ENCODE data around the gene CD7.

Gene CD7

GRCh38 chr17:82273327-82274133 lies 43.9 kb downstream of the CD7 start, which contains the start of gene CSNK1D (continued):
- TF ChIP-seq, protein P1, sequence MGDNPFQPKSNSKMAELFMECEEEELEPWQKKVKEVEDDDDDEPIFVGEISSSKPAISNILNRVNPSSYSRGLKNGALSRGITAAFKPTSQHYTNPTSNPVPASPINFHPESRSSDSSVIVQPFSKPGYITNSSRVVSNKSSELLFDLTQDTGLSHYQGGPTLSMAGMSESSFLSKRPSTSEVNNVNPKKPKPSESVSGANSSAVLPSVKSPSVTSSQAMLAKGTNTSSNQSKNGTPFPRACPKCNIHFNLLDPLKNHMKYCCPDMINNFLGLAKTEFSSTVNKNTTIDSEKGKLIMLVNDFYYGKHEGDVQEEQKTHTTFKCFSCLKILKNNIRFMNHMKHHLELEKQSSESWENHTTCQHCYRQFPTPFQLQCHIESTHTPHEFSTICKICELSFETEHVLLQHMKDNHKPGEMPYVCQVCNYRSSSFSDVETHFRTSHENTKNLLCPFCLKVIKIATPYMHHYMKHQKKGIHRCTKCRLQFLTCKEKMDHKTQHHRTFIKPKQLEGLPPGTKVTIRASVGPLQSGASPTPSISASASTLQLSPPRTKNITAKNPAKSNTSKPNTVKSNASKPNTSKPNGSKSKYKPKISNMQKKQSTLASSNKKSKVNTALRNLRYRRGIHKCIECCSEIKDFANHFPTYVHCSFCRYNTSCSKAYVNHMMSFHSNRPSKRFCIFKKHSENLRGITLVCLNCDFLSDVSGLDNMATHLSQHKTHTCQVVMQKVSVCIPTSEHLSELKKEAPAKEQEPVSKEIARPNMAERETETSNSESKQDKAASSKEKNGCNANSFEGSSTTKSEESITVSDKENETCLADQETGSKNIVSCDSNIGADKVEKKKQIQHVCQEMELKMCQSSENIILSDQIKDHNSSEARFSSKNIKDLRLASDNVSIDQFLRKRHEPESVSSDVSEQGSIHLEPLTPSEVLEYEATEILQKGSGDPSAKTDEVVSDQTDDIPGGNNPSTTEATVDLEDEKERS (tag by site-specific recombination; IDR thresholded peaks at IDR 0.05) = peak; percentile 55; the same call in 1 of the 2 replicates
- TF ChIP-seq PBX3 (CRISPR knock-in tag; IDR thresholded peaks at IDR 0.05) (peak; percentile 84; the same call in 1 of the 2 replicates), YY2 (tag by site-specific recombination; IDR thresholded peaks at IDR 0.05) (peak; percentile 92), ZNF501 (tag by site-specific recombination; IDR thresholded peaks at IDR 0.05) (peak; percentile 79; the same call in 1 of the 2 replicates), ZBTB10 (tag by site-specific recombination; IDR thresholded peaks at IDR 0.05) (peak; percentile 67; the same call in 1 of the 2 replicates), ZNF785 (tag by site-specific recombination; IDR thresholded peaks at IDR 0.05) (peak; percentile 41; the same call in 1 of the 2 replicates), ZBTB7A (tag by site-specific recombination; IDR thresholded peaks at IDR 0.05; ENCODE audit: low read depth) (peak; percentile 91; the same call in 1 of the 2 replicates), PRDM6 (tag by site-specific recombination; IDR thresholded peaks at IDR 0.05) (no peak), ZSCAN23 (tag by site-specific recombination; IDR thresholded peaks at IDR 0.05) (no peak; the same call in 1 of the 2 replicates), SP2 (tag by site-specific recombination; IDR thresholded peaks at IDR 0.05) (peak; percentile 90), ZNF302 (tag by site-specific recombination; IDR thresholded peaks at IDR 0.05; ENCODE audit: low read depth) (no peak), ZNF792 (tag by site-specific recombination; IDR thresholded peaks at IDR 0.05) (peak; percentile 66; the same call in 1 of the 2 replicates), MYNN (tag by site-specific recombination; IDR thresholded peaks at IDR 0.05; ENCODE audit: borderline replicate concordance) (peak; percentile 25; the same call in 1 of the 2 replicates), EGR2 (tag by site-specific recombination; IDR thresholded peaks at IDR 0.05; ENCODE audit: low read depth) (no peak), ZNF660 (tag by site-specific recombination; IDR thresholded peaks at IDR 0.05) (peak; percentile 96; the same call in 1 of the 2 replicates), KLF9 (tag by site-specific recombination; IDR thresholded peaks at IDR 0.05; ENCODE audit: low read depth) (peak; percentile 98)
- TF ChIP-seq, protein P2, sequence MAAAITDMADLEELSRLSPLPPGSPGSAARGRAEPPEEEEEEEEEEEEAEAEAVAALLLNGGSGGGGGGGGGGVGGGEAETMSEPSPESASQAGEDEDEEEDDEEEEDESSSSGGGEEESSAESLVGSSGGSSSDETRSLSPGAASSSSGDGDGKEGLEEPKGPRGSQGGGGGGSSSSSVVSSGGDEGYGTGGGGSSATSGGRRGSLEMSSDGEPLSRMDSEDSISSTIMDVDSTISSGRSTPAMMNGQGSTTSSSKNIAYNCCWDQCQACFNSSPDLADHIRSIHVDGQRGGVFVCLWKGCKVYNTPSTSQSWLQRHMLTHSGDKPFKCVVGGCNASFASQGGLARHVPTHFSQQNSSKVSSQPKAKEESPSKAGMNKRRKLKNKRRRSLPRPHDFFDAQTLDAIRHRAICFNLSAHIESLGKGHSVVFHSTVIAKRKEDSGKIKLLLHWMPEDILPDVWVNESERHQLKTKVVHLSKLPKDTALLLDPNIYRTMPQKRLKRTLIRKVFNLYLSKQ (tag by site-specific recombination; IDR thresholded peaks at IDR 0.05; ENCODE audit: borderline replicate concordance) = 0 out of 2 replicates have a peak, but pooled peaks have one; percentile 59
- TF ChIP-seq, protein P3, sequence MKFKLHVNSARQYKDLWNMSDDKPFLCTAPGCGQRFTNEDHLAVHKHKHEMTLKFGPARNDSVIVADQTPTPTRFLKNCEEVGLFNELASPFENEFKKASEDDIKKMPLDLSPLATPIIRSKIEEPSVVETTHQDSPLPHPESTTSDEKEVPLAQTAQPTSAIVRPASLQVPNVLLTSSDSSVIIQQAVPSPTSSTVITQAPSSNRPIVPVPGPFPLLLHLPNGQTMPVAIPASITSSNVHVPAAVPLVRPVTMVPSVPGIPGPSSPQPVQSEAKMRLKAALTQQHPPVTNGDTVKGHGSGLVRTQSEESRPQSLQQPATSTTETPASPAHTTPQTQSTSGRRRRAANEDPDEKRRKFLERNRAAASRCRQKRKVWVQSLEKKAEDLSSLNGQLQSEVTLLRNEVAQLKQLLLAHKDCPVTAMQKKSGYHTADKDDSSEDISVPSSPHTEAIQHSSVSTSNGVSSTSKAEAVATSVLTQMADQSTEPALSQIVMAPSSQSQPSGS (tag by site-specific recombination; IDR thresholded peaks at IDR 0.05; ENCODE audit: low read depth) = peak; percentile 96
- TF ChIP-seq, protein P4, sequence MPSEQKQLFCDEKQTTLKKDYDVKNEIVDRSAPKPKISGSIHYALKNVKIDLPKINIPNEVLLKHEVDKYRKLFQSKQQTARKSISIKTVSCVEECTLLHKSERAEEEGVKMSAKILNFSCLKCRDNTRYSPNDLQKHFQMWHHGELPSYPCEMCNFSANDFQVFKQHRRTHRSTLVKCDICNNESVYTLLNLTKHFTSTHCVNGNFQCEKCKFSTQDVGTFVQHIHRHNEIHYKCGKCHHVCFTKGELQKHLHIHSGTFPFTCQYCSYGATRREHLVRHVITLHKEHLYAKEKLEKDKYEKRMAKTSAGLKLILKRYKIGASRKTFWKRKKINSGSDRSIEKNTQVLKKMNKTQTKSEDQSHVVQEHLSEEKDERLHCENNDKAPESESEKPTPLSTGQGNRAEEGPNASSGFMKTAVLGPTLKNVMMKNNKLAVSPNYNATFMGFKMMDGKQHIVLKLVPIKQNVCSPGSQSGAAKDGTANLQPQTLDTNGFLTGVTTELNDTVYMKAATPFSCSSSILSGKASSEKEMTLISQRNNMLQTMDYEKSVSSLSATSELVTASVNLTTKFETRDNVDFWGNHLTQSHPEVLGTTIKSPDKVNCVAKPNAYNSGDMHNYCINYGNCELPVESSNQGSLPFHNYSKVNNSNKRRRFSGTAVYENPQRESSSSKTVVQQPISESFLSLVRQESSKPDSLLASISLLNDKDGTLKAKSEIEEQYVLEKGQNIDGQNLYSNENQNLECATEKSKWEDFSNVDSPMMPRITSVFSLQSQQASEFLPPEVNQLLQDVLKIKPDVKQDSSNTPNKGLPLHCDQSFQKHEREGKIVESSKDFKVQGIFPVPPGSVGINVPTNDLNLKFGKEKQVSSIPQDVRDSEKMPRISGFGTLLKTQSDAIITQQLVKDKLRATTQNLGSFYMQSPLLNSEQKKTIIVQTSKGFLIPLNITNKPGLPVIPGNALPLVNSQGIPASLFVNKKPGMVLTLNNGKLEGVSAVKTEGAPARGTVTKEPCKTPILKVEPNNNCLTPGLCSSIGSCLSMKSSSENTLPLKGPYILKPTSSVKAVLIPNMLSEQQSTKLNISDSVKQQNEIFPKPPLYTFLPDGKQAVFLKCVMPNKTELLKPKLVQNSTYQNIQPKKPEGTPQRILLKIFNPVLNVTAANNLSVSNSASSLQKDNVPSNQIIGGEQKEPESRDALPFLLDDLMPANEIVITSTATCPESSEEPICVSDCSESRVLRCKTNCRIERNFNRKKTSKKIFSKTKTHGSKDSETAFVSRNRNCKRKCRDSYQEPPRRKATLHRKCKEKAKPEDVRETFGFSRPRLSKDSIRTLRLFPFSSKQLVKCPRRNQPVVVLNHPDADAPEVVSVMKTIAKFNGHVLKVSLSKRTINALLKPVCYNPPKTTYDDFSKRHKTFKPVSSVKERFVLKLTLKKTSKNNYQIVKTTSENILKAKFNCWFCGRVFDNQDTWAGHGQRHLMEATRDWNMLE (tag by site-specific recombination; conservative IDR thresholded peaks at IDR 0.05; ENCODE audit: low read depth) = 0 out of 2 replicates have a peak, but pooled peaks have one; percentile 28

All from HEK293 (cell line).